GM19240 (cell line): Measurements from ENCODE around the gene LYPD6B.
"Not testable (repeated sequence)": the region's sequence is repeated elsewhere in the genome, so short reads cannot be mapped to it uniquely, and the experiment has no call there.

Experiments
- DNase-seq: peaks from one replicate; pipeline ENCODE4 v3.0.0; 2011; ENCODE audit warnings: low spot score; ENCODE audit not compliant: insufficient read length

LYPD6B gene

GRCh38 chr2:149189769-149190168 is 151.3 kb downstream of the LYPD6B start:
- no peak for DNase-seq

- no peak for DNase-seq
Observed at GRCh38 chr2:149191915-149192314, 153.4 kb downstream of the LYPD6B start.

GRCh38 chr2:149192427-149192826 is 153.9 kb downstream of the LYPD6B start:
- DNase-seq, result no peak

- no peak for DNase-seq
Observed at GRCh38 chr2:149200109-149200520, 161.6 kb downstream of the LYPD6B start.

GRCh38 chr2:149204686-149205085 is 166.2 kb downstream of the LYPD6B start:
- no peak for DNase-seq

GRCh38 chr2:149205143-149205542 is 166.6 kb downstream of the LYPD6B start:
- no peak for DNase-seq

GRCh38 chr2:149213764-149214493 is 175.4 kb downstream of the LYPD6B start:
- DNase-seq, result no peak

GRCh38 chr2:149218497-149218896 is 180.0 kb downstream of the LYPD6B start:
- DNase-seq, result no peak

GRCh38 chr2:149219856-149220255 is 181.4 kb downstream of the LYPD6B start:
- no peak for DNase-seq

- no peak for DNase-seq
Observed at GRCh38 chr2:149221002-149221401, 182.5 kb downstream of the LYPD6B start.

- DNase-seq, result no peak
Observed at GRCh38 chr2:149221898-149222297, 183.4 kb downstream of the LYPD6B start.

- DNase-seq, result no peak
Observed at GRCh38 chr2:149223472-149224095, 185.1 kb downstream of the LYPD6B start.

GRCh38 chr2:149224543-149224942 is 186.0 kb downstream of the LYPD6B start:
- DNase-seq, result no peak

- DNase-seq, result no peak
Observed at GRCh38 chr2:149225446-149225845, 186.9 kb downstream of the LYPD6B start.

GRCh38 chr2:149226790-149227189 is 188.3 kb downstream of the LYPD6B start:
- no peak for DNase-seq

GRCh38 chr2:149235816-149236375 is 197.4 kb downstream of the LYPD6B start:
- no peak for DNase-seq

GRCh38 chr2:149236410-149236809 is 197.9 kb downstream of the LYPD6B start:
- no peak for DNase-seq

- DNase-seq, result no peak
Observed at GRCh38 chr2:149246186-149246585, 207.7 kb downstream of the LYPD6B start.

- not testable (repeated sequence) for DNase-seq
Observed at GRCh38 chr2:149251436-149251835, 212.9 kb downstream of the LYPD6B start.

- not testable (repeated sequence) for DNase-seq
Observed at GRCh38 chr2:149256877-149257276, 218.4 kb downstream of the LYPD6B start.

GRCh38 chr2:149258531-149258930 is 220.0 kb downstream of the LYPD6B start:
- no peak for DNase-seq

- DNase-seq, result no peak
Observed at GRCh38 chr2:149259136-149259535, 220.6 kb downstream of the LYPD6B start.

GRCh38 chr2:149261692-149262091 is 223.2 kb downstream of the LYPD6B start:
- DNase-seq, result no peak
